SK-N-MC (cell line): ENCODE measurements around the gene ZBTB20.

Experiments
- EZH2 ChIP-seq: fragments of 200-600 bp; sonication (generic); IDR thresholded peaks from one replicate; pipeline ENCODE4 v1.6.1; 2017; ENCODE audit warnings: antibody characterized with exemption
- FOXP2 ChIP-seq: optimal IDR thresholded peaks from 2 replicates; pipeline ENCODE3; 2011; ENCODE audit warnings: mild to moderate bottlenecking, moderate library complexity; ENCODE audit not compliant: insufficient read depth; ENCODE audit errors: extremely low read length, control extremely low read depth
- POLR2AphosphoS5 ChIP-seq: IDR thresholded peaks from 2 replicates; pipeline ENCODE4 v1.6.1; 2012; ENCODE audit warnings: mild to moderate bottlenecking, low read depth, low read length, borderline replicate concordance

GRCh38 chr3:114462750-114463149 is 684.3 kb downstream of the ZBTB20 start:
- no peak for TF ChIP-seq POLR2AphosphoS5
- TF ChIP-seq EZH2 = no peak
- no peak for TF ChIP-seq FOXP2
